GM21737 (cell line): ENCODE measurements around the gene LYRM7.
"Not testable (repeated sequence)": the region's sequence is repeated elsewhere in the genome, so short reads cannot be mapped to it uniquely, and the experiment has no call there.

Source experiments
- ATAC-seq: cut with Tn5 transposase; IDR thresholded peaks from one replicate; pipeline ENCODE4 v1.9.1; 2021; ENCODE audit warnings: mild to moderate bottlenecking, moderate library complexity; ENCODE audit not compliant: unreplicated experiment

LYRM7 gene

DNA sequence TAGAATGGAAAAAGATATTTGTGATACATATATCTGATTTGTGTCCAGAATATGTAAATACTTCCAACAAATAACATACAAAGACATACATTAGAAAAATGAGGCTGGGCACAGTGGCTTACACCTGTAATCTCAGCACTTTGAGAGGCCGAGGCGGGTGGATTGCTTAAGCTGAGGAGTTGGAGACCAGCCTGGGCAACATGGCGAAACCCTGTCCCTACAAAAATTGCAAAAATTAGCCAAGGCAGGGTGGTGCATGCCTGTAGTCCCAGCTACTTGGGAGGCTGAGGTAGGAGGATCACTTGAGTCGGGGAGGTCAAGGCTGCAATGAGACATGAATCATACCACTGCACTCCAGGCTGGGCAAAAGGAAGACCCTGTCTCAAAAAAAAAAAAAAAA lies 47.0 kb downstream of the LYRM7 start:
- no peak for ATAC-seq

GRCh38 chr5:131218392-131218791 lies 47.6 kb downstream of the LYRM7 start:
- no peak for ATAC-seq

GRCh38 chr5:131220566-131220965 lies 49.8 kb downstream of the LYRM7 start:
- no peak for ATAC-seq

GRCh38 chr5:131221008-131221703 lies 50.4 kb downstream of the LYRM7 start:
- ATAC-seq, result no peak

DNA sequence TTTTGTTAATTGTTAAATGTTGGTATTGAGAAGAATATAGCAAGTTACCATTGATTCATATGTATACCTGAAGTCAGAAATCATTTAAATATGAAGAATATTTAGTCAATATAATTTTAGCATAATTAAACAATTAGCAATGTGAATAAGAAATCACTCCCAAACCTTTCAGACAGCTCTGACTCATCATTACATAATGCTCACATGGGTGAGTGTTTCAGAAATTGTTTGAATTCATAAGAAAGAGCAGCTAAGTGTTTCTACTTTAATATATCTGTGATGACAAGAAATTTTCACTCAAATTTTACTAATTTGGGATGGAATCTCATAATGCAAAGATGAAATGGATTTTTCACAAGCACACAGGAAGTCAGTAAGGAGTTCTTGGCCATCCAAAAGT lies 51.1 kb downstream of the LYRM7 start:
- no peak for ATAC-seq

DNA sequence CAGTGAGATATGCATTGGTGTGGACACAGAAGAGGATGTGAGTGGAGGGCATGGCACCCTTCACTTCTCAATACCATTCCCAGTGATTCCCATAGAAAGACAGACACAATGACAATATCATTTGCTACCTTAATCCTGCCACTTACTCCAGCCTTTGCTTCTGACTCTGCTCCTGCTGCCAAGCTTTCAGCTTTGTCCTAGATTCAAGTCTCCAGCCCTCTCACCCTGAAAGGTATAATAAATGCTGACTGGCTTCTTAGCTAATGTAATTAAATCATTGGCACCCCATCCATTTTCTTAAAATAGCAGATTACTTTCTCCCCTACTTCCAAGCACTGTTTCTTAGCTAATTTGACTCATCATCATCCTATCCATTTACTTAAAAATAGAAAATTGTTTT lies 52.0 kb downstream of the LYRM7 start:
- ATAC-seq, result no peak

GRCh38 chr5:131223751-131224386 lies 53.1 kb downstream of the LYRM7 start:
- ATAC-seq, result no peak

- peak; percentile 80 for ATAC-seq
Measured at GRCh38 chr5:131224387-131225201, 53.9 kb downstream of the LYRM7 start.

- no peak for ATAC-seq
Measured at GRCh38 chr5:131225282-131225974, 54.7 kb downstream of the LYRM7 start.

- ATAC-seq, result no peak
Measured at GRCh38 chr5:131226899-131227298, 56.2 kb downstream of the LYRM7 start.

DNA sequence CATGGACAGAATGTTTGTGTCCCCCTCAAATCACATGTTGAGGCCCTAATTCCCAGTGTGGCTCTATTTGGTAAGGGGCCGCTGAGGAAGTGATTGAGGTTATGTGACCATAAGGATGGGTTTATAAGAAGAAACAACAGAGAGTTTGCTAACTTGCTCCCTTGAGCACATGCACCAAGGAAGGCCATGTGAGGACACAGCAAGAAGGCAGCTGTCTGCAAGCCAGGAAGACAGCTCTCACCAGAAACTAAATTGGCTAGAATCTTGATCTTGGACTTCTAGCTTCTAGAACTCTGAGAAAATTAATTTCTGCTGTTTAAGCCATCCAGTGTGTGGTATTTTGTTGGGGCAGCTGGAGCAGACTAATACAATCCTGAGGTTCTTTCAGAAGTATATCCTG lies 57.9 kb downstream of the LYRM7 start:
- ATAC-seq, result no peak

DNA sequence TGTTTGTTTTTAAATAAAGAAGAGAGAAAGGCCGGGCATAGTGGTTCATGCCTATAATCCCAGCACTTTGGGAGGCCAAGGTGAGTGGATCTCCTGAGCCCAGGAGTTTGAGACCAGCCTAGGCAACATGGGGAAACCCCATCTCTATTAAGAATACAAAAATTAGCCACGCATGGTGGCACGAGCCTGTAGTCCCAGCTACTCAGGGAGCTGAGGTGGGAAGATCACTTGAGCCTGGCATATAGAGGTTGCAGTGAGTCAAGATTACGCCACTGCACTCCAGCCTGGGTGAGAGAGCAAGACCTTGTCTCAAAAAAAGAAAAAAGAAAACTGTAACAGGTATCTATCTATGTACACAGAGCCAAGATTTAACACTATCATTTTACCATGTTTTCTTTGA lies 58.9 kb downstream of the LYRM7 start:
- no peak for ATAC-seq

- ATAC-seq, result peak; percentile 64
Measured at GRCh38 chr5:131230406-131230805, 59.7 kb downstream of the LYRM7 start.

DNA sequence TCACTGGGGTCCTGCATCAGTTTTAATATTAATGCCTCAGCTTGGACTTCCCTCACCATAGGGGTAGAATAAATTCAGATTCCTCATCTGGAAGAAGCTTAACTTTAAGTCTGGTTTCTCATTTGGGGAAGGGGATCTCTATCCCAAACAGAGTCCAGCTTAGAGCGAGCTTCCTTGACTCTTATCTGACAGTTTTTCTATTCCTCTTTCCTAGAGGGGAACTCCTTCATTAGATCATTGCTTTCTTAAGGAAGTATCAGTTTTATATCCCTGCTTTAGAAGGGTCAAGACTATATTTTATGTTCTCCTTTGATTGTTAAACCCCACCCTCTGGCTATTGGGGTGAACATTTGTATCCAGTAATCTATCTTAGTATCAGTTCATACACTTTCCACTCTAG lies 68.9 kb downstream of the LYRM7 start:
- no peak for ATAC-seq

GRCh38 chr5:131242728-131243255 lies 72.0 kb downstream of the LYRM7 start:
- no peak for ATAC-seq

GRCh38 chr5:131245312-131245711 lies 74.6 kb downstream of the LYRM7 start:
- ATAC-seq, result no peak

DNA sequence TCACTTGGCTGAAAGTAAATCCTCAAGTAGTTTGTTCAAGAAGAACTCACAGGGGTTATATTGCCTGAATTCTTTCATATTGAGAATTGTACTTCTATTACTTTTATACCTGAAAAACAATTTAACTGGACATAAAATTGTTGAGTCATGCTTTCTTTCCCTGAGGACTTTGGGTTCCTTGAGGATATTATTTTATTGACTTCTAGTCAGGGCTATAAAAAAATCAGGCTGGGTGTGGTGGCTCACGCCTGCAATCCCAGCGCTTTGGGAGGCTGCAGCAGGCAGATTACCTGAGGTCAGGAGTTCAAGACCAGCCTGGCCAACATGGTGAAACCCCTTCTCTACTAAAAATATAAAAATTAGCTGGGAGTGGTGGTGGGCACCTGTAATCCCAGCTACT lies 75.2 kb downstream of the LYRM7 start:
- no peak for ATAC-seq

DNA sequence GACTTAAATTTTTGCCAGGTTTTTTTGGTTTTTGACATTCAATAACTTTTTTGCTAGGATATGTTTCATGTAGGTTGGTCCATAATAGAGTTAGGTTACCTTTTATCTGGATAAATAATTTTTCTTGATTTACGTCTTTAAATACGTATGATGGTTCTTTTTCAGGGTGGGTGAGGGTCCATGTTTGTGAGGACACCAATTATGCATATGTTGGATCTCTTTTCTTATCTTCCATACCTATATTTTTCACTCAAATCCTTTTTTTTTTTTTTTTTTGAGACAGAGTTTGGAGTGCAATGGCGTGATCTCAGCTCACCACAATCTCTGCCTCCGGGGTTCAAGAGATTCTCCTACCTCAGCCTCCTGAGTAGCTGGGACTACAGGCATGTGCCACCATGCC lies 75.8 kb downstream of the LYRM7 start:
- ATAC-seq, result no peak

GRCh38 chr5:131250751-131251475 lies 80.2 kb downstream of the LYRM7 start:
- no peak for ATAC-seq

DNA sequence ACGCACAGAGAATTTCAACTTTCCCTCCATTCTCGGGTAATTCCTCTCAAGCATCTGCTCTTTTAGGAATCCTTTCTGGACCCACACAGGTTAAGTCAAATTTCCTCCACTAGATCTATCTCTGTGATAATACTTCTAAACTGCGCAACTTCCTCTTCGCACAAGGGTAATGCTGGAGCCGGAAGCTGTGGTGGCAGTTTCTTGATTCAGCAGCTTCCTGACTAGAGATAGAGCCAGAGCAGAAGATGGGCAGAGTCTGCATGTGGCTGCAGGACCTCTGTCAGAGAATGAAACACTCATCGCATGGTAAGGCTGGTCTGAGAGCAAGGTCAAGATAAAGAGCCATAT lies 82.1 kb downstream of the LYRM7 start:
- ATAC-seq, result peak; percentile 86

DNA sequence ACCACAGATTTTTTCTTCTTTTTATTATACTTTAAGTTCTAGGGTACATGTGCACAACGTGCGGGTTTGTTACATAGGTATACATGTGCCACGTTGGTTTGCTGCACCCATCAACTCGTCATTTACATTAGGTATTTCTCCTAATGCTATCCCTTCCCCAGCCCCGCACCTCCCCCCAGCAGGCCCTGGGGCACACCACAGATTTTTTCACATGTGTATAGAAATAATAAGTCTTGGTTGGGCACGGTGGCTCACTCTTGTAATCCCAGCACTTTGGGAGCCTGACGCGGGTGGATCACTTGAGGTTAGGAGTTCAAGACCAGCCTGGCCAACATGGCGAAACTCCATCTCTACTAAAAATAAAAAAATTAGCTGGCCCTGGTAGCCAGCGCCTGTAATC lies 83.3 kb downstream of the LYRM7 start:
- not testable (repeated sequence) for ATAC-seq
